ENCODE results near the gene YDJC.

DNA sequence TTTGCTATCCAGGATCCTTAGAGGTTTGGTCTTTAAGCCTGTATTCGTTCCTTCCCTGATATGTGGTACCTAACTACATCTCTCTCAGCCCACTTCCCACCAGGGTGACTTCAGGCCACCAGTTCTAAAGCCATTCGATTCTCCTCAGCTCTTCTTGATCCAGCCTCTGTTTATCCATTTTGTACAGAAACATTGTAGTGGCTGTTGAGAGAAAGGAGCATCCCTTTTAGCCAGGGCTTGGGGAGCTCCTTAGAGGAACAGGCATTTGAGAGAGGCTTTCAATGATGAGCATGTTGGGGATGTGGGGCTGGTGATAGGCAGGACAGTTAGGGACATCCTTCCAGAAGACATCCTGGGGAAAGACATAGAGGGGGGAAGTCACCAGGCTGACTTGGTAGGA is 44.4 kb downstream of the YDJC start:
- TF ChIP-seq POLR2A (IDR thresholded peaks at IDR 0.05; ENCODE audit: extremely low read depth, insufficient read length): no peak
- TF ChIP-seq, protein P1, sequence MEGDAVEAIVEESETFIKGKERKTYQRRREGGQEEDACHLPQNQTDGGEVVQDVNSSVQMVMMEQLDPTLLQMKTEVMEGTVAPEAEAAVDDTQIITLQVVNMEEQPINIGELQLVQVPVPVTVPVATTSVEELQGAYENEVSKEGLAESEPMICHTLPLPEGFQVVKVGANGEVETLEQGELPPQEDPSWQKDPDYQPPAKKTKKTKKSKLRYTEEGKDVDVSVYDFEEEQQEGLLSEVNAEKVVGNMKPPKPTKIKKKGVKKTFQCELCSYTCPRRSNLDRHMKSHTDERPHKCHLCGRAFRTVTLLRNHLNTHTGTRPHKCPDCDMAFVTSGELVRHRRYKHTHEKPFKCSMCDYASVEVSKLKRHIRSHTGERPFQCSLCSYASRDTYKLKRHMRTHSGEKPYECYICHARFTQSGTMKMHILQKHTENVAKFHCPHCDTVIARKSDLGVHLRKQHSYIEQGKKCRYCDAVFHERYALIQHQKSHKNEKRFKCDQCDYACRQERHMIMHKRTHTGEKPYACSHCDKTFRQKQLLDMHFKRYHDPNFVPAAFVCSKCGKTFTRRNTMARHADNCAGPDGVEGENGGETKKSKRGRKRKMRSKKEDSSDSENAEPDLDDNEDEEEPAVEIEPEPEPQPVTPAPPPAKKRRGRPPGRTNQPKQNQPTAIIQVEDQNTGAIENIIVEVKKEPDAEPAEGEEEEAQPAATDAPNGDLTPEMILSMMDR (IDR thresholded peaks at IDR 0.05; ENCODE audit: low read depth, low read length): no peak
- TF ChIP-seq, protein P2, sequence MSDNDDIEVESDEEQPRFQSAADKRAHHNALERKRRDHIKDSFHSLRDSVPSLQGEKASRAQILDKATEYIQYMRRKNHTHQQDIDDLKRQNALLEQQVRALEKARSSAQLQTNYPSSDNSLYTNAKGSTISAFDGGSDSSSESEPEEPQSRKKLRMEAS (IDR thresholded peaks at IDR 0.05; ENCODE audit: low read depth, low read length): no peak
- TF ChIP-seq MYC (IDR thresholded peaks at IDR 0.05; ENCODE audit: low read depth, low read length): no peak
